ENCODE measurements around the gene GCA.

Gene GCA

GRCh38 chr2:162320864-162321517 is 22.9 kb upstream of the GCA start:
- Histone ChIP-seq H3K27me3 (ENCODE audit: insufficient read depth, low read length, poor library complexity) (no peaks in the 10 kb centered on the region), H3K4me3 (ENCODE audit: low read depth in 1 of 2, low read length in 2 of 2) (no peak overlapping the region), H3K9ac (ENCODE audit: low read depth, low read length) (no peak overlapping the region), H2AFZ (ENCODE audit: low read depth, low read length) (no peak overlapping the region), H3K27ac (ENCODE audit: low read length) (no peak overlapping the region), H3K79me2 (ENCODE audit: insufficient read depth, low read length) (peaks cover 10% of the 10 kb centered on the region), H3K4me2 (ENCODE audit: insufficient read depth, low read length) (no peak overlapping the region), H3K9me3 (ENCODE audit: insufficient read depth, low read length, severe bottlenecking) (no peaks in the 10 kb centered on the region), H3K36me3 (ENCODE audit: insufficient read depth, low read length) (no peaks in the 10 kb centered on the region; the same call in 1 of the 2 replicates), H4K20me1 (ENCODE audit: insufficient read depth, low read length) (no peaks in the 10 kb centered on the region), H3K4me1 (ENCODE audit: insufficient read depth, low read length) (peaks cover 35% of the 10 kb centered on the region)
- DNase-seq (no peak), ATAC-seq (ENCODE audit: insufficient read depth, low read depth) (no peak)
- no peak for TF ChIP-seq EZH2 (IDR thresholded peaks at IDR 0.05; ENCODE audit: borderline replicate concordance, low read depth, low read length, severe bottlenecking)
- TF ChIP-seq CTCF (IDR thresholded peaks at IDR 0.05; ENCODE audit: borderline replicate concordance, extremely low read depth, low read length, poor library complexity, severe bottlenecking) = no peak

- no peak for TF ChIP-seq CTCF (IDR thresholded peaks at IDR 0.05; ENCODE audit: borderline replicate concordance, extremely low read depth, low read length, poor library complexity, severe bottlenecking)
- no peak for TF ChIP-seq EZH2 (IDR thresholded peaks at IDR 0.05; ENCODE audit: borderline replicate concordance, low read depth, low read length, severe bottlenecking)
- no peaks in the 10 kb centered on the region for H4K20me1 ChIP-seq (ENCODE audit: insufficient read depth, low read length)
- H3K4me1 ChIP-seq (ENCODE audit: insufficient read depth, low read length) = peaks cover 2% of the 10 kb centered on the region
- H2AFZ ChIP-seq (ENCODE audit: low read depth, low read length) = no peak overlapping the region
- H3K9me3 ChIP-seq (ENCODE audit: insufficient read depth, low read length, severe bottlenecking) = no peaks in the 10 kb centered on the region
- no peak overlapping the region for H3K4me2 ChIP-seq (ENCODE audit: insufficient read depth, low read length)
- H3K9ac ChIP-seq (ENCODE audit: low read depth, low read length) = no peak overlapping the region
- H3K79me2 ChIP-seq (ENCODE audit: insufficient read depth, low read length) = no peaks in the 10 kb centered on the region
- no peaks in the 10 kb centered on the region for H3K27me3 ChIP-seq (ENCODE audit: insufficient read depth, low read length, poor library complexity)
- DNase-seq (no peak), ATAC-seq (ENCODE audit: insufficient read depth, low read depth) (no peak)
- no peaks in the 10 kb centered on the region for H3K36me3 ChIP-seq (ENCODE audit: insufficient read depth, low read length)
- no peak overlapping the region for H3K4me3 ChIP-seq (ENCODE audit: low read depth in 1 of 2, low read length in 2 of 2)
- no peak overlapping the region for H3K27ac ChIP-seq (ENCODE audit: low read length)
Measured at GRCh38 chr2:162324953-162325352, 19.0 kb upstream of the GCA start.

GRCh38 chr2:162327134-162327769 is 16.7 kb upstream of the GCA start:
- H3K27me3 ChIP-seq (ENCODE audit: insufficient read depth, low read length, poor library complexity) = no peaks in the 10 kb centered on the region

More at GRCh38 chr2:162327134-162327769, 16.7 kb upstream of the GCA start:
- Histone ChIP-seq H3K27ac (ENCODE audit: low read length) (no peak overlapping the region), H3K9me3 (ENCODE audit: insufficient read depth, low read length, severe bottlenecking) (no peaks in the 10 kb centered on the region), H3K79me2 (ENCODE audit: insufficient read depth, low read length) (no peaks in the 10 kb centered on the region), H3K4me1 (ENCODE audit: insufficient read depth, low read length) (no peaks in the 10 kb centered on the region), H3K9ac (ENCODE audit: low read depth, low read length) (no peak overlapping the region), H3K36me3 (ENCODE audit: insufficient read depth, low read length) (no peaks in the 10 kb centered on the region), H3K4me2 (ENCODE audit: insufficient read depth, low read length) (no peak overlapping the region), H2AFZ (ENCODE audit: low read depth, low read length) (no peak overlapping the region), H4K20me1 (ENCODE audit: insufficient read depth, low read length) (no peaks in the 10 kb centered on the region), H3K4me3 (ENCODE audit: low read depth in 1 of 2, low read length in 2 of 2) (no peak overlapping the region)
- TF ChIP-seq CTCF (IDR thresholded peaks at IDR 0.05; ENCODE audit: borderline replicate concordance, extremely low read depth, low read length, poor library complexity, severe bottlenecking) (peak; percentile 77), EZH2 (IDR thresholded peaks at IDR 0.05; ENCODE audit: borderline replicate concordance, low read depth, low read length, severe bottlenecking) (no peak)
- DNase-seq = peak; percentile 35
- ATAC-seq (ENCODE audit: insufficient read depth, low read depth) = peak; percentile 66; the same call in 2 of the 3 replicates
